Stimulated activated naive CD8-positive, alpha-beta T cell treated with anti-CD3 and anti-CD28 coated beads, Interleukin-15, Interleukin-2, amounts not matched to agents 100 ng/mL and 50 ng/mL, for 24 hours (primary cell): ENCODE measurements around the gene RPL15.
"Not testable (repeated sequence)": the region's sequence is repeated elsewhere in the genome, so short reads cannot be mapped to it uniquely, and the experiment has no call there.

Experiments
- H3K27ac Mint-ChIP-seq: one replicate; pipeline ENCODE4 v1.8.0; 2021; ENCODE audit warnings: mild to moderate bottlenecking, mixed read lengths
- H3K27me3 Mint-ChIP-seq: one replicate; pipeline ENCODE4 v1.8.0; 2021; ENCODE audit warnings: mixed read lengths
- H3K36me3 Mint-ChIP-seq: one replicate; pipeline ENCODE4 v1.8.0; 2021; ENCODE audit warnings: low read depth, mixed read lengths
- H3K4me1 Mint-ChIP-seq: one replicate; pipeline ENCODE4 v1.8.0; 2021; ENCODE audit warnings: low read depth, mixed read lengths
- H3K4me3 Mint-ChIP-seq: one replicate; pipeline ENCODE4 v1.8.0; 2021; ENCODE audit warnings: mild to moderate bottlenecking, mixed read lengths
- H3K9me3 Mint-ChIP-seq: one replicate; pipeline ENCODE4 v1.8.0; 2021; ENCODE audit warnings: mixed read lengths

RPL15 gene

GRCh38 chr3:23881993-23882392, 34.9 kb upstream of the RPL15 start:
- peaks cover 19% of the 10 kb centered on the region for H3K4me1 Mint-ChIP-seq
- not testable (repeated sequence) for H3K27me3 Mint-ChIP-seq, H3K27ac Mint-ChIP-seq, H3K9me3 Mint-ChIP-seq, H3K36me3 Mint-ChIP-seq
- peak overlapping the region; percentile 54 for H3K4me3 Mint-ChIP-seq

GRCh38 chr3:23882487-23882918, 34.4 kb upstream of the RPL15 start:
- Mint-ChIP-seq H3K4me3 (no peak overlapping the region), H3K27ac (no peak overlapping the region), H3K9me3 (no peaks in the 10 kb centered on the region), H3K27me3 (no peaks in the 10 kb centered on the region), H3K36me3 (peaks cover 10% of the 10 kb centered on the region), H3K4me1 (peaks cover 19% of the 10 kb centered on the region)

- H3K36me3 Mint-ChIP-seq: peaks cover 10% of the 10 kb centered on the region
- no peak overlapping the region for H3K27ac Mint-ChIP-seq
- peaks cover 19% of the 10 kb centered on the region for H3K4me1 Mint-ChIP-seq
- no peak overlapping the region for H3K4me3 Mint-ChIP-seq
- H3K27me3 Mint-ChIP-seq: no peaks in the 10 kb centered on the region
- no peaks in the 10 kb centered on the region for H3K9me3 Mint-ChIP-seq
Measured at GRCh38 chr3:23884481-23884880, 32.5 kb upstream of the RPL15 start.

- Mint-ChIP-seq H3K9me3 (no peaks in the 10 kb centered on the region), H3K27ac (no peak overlapping the region), H3K4me1 (peaks cover 19% of the 10 kb centered on the region), H3K4me3 (no peak overlapping the region), H3K27me3 (no peaks in the 10 kb centered on the region), H3K36me3 (peaks cover 13% of the 10 kb centered on the region)
Measured at GRCh38 chr3:23885210-23885609, 31.7 kb upstream of the RPL15 start.

GRCh38 chr3:23886311-23886710, 30.6 kb upstream of the RPL15 start:
- Mint-ChIP-seq H3K9me3 (no peaks in the 10 kb centered on the region), H3K27me3 (no peaks in the 10 kb centered on the region), H3K27ac (no peak overlapping the region), H3K4me3 (no peak overlapping the region), H3K36me3 (peaks cover 15% of the 10 kb centered on the region), H3K4me1 (peaks cover 8% of the 10 kb centered on the region)

GRCh38 chr3:23888617-23889228, 28.2 kb upstream of the RPL15 start:
- H3K27ac Mint-ChIP-seq: no peak overlapping the region
- H3K4me3 Mint-ChIP-seq: no peak overlapping the region

GRCh38 chr3:23889386-23889785, 27.5 kb upstream of the RPL15 start:
- no peak overlapping the region for H3K27ac Mint-ChIP-seq
- peaks cover 14% of the 10 kb centered on the region for H3K36me3 Mint-ChIP-seq
- H3K27me3 Mint-ChIP-seq: no peaks in the 10 kb centered on the region
- no peaks in the 10 kb centered on the region for H3K4me1 Mint-ChIP-seq
- no peaks in the 10 kb centered on the region for H3K9me3 Mint-ChIP-seq
- H3K4me3 Mint-ChIP-seq: no peak overlapping the region

More at GRCh38 chr3:23888617-23889228, 28.2 kb upstream of the RPL15 start:
- Mint-ChIP-seq H3K9me3 (no peaks in the 10 kb centered on the region), H3K27me3 (no peaks in the 10 kb centered on the region), H3K4me1 (no peaks in the 10 kb centered on the region), H3K36me3 (peaks cover 14% of the 10 kb centered on the region)

- no peaks in the 10 kb centered on the region for H3K4me1 Mint-ChIP-seq
- H3K4me3 Mint-ChIP-seq: no peak overlapping the region
- no peaks in the 10 kb centered on the region for H3K9me3 Mint-ChIP-seq
- no peaks in the 10 kb centered on the region for H3K27me3 Mint-ChIP-seq
- no peak overlapping the region for H3K27ac Mint-ChIP-seq
- peaks cover 14% of the 10 kb centered on the region for H3K36me3 Mint-ChIP-seq
Measured at GRCh38 chr3:23889950-23890349, 27.0 kb upstream of the RPL15 start.

- no peaks in the 10 kb centered on the region for H3K4me1 Mint-ChIP-seq
- no peaks in the 10 kb centered on the region for H3K27me3 Mint-ChIP-seq
- no peaks in the 10 kb centered on the region for H3K9me3 Mint-ChIP-seq
- no peak overlapping the region for H3K27ac Mint-ChIP-seq
- H3K4me3 Mint-ChIP-seq: no peak overlapping the region
- H3K36me3 Mint-ChIP-seq: peaks cover 41% of the 10 kb centered on the region
Measured at GRCh38 chr3:23894254-23895061, 22.5 kb upstream of the RPL15 start.

- no peak overlapping the region for H3K4me3 Mint-ChIP-seq
- no peaks in the 10 kb centered on the region for H3K27me3 Mint-ChIP-seq
- no peaks in the 10 kb centered on the region for H3K9me3 Mint-ChIP-seq
- no peak overlapping the region for H3K27ac Mint-ChIP-seq
- peaks cover 39% of the 10 kb centered on the region for H3K36me3 Mint-ChIP-seq
- no peaks in the 10 kb centered on the region for H3K4me1 Mint-ChIP-seq
Measured at GRCh38 chr3:23895181-23895580, 21.8 kb upstream of the RPL15 start.

- H3K9me3 Mint-ChIP-seq: no peaks in the 10 kb centered on the region
- no peaks in the 10 kb centered on the region for H3K27me3 Mint-ChIP-seq
- H3K27ac Mint-ChIP-seq: no peak overlapping the region
- no peak overlapping the region for H3K4me3 Mint-ChIP-seq
- peaks cover 48% of the 10 kb centered on the region for H3K36me3 Mint-ChIP-seq
- no peaks in the 10 kb centered on the region for H3K4me1 Mint-ChIP-seq
Measured at GRCh38 chr3:23900744-23901143, 16.2 kb upstream of the RPL15 start.

GRCh38 chr3:23904545-23904944, 12.4 kb upstream of the RPL15 start:
- no peak overlapping the region for H3K27ac Mint-ChIP-seq
- H3K9me3 Mint-ChIP-seq: no peaks in the 10 kb centered on the region
- H3K36me3 Mint-ChIP-seq: peaks cover 39% of the 10 kb centered on the region
- H3K27me3 Mint-ChIP-seq: no peaks in the 10 kb centered on the region
- H3K4me3 Mint-ChIP-seq: no peak overlapping the region
- H3K4me1 Mint-ChIP-seq: no peaks in the 10 kb centered on the region

GRCh38 chr3:23909341-23909740, 7.6 kb upstream of the RPL15 start:
- peaks cover 7% of the 10 kb centered on the region for H3K4me1 Mint-ChIP-seq

GRCh38 chr3:23911397-23911796, 5.5 kb upstream of the RPL15 start:
- H3K27me3 Mint-ChIP-seq: peaks cover 4% of the 10 kb centered on the region
- H3K27ac Mint-ChIP-seq: no peak overlapping the region
- peaks cover 27% of the 10 kb centered on the region for H3K4me1 Mint-ChIP-seq
- no peaks in the 10 kb centered on the region for H3K9me3 Mint-ChIP-seq
- peaks cover 16% of the 10 kb centered on the region for H3K36me3 Mint-ChIP-seq
- no peak overlapping the region for H3K4me3 Mint-ChIP-seq

More at GRCh38 chr3:23909341-23909740, 7.6 kb upstream of the RPL15 start:
- Mint-ChIP-seq H3K36me3 (peaks cover 31% of the 10 kb centered on the region), H3K9me3 (no peaks in the 10 kb centered on the region), H3K27ac (no peak overlapping the region), H3K4me3 (no peak overlapping the region), H3K27me3 (no peaks in the 10 kb centered on the region)

GRCh38 chr3:23912335-23912734, 4.6 kb upstream of the RPL15 start:
- H3K9me3 Mint-ChIP-seq, H3K27ac Mint-ChIP-seq, H3K4me3 Mint-ChIP-seq, H3K27me3 Mint-ChIP-seq: not testable (repeated sequence)
- Mint-ChIP-seq H3K36me3 (peaks cover 16% of the 10 kb centered on the region), H3K4me1 (peaks cover 27% of the 10 kb centered on the region)
